ENCODE results near the gene SLC24A3. TPM values are rescaled to one million over a fixed set of nuclear protein-coding genes. Genes with fewer than 3 reads are reported as not detected.

The SLC24A3 gene
- total RNA-seq, 2 donors from 2014 or later: 1.4 to 3.7 TPM

DNA sequence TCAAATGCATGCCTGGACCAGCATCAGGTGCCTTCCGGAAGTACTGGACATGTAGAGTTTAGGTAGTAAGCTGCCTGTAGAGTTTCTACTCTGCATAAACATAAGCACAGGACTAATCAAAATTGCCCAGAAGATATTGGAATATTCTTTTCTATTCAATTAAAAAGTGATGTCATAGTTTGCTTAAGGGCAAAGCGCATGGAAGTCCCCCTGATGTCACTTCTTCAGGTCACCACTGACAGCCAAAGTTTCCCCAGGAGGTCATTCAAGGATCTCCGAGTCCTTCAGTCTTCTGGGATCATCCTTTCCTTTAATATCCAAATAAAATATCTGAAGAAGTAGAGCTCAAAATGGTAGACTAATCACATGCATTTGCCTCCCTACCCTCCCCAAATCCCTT is 528.1 kb downstream of the SLC24A3 start:
- H3K9me3 ChIP-seq: peaks cover 0 to under 1% of the 10 kb centered on the region in 2 donors
- TF ChIP-seq, protein P1, sequence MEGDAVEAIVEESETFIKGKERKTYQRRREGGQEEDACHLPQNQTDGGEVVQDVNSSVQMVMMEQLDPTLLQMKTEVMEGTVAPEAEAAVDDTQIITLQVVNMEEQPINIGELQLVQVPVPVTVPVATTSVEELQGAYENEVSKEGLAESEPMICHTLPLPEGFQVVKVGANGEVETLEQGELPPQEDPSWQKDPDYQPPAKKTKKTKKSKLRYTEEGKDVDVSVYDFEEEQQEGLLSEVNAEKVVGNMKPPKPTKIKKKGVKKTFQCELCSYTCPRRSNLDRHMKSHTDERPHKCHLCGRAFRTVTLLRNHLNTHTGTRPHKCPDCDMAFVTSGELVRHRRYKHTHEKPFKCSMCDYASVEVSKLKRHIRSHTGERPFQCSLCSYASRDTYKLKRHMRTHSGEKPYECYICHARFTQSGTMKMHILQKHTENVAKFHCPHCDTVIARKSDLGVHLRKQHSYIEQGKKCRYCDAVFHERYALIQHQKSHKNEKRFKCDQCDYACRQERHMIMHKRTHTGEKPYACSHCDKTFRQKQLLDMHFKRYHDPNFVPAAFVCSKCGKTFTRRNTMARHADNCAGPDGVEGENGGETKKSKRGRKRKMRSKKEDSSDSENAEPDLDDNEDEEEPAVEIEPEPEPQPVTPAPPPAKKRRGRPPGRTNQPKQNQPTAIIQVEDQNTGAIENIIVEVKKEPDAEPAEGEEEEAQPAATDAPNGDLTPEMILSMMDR (IDR thresholded peaks at IDR 0.05): no peak
- no peaks in the 10 kb centered on the region for H3K27me3 ChIP-seq
- H3K4me3 ChIP-seq: no peak overlapping the region
- DNase-seq (ENCODE audit: low spot score): no peak
- H3K27ac ChIP-seq: no peak overlapping the region
- H3K36me3 ChIP-seq: no peaks in the 10 kb centered on the region
- peaks cover 0 to 14% of the 10 kb centered on the region in 2 donors for H3K4me1 ChIP-seq

DNA sequence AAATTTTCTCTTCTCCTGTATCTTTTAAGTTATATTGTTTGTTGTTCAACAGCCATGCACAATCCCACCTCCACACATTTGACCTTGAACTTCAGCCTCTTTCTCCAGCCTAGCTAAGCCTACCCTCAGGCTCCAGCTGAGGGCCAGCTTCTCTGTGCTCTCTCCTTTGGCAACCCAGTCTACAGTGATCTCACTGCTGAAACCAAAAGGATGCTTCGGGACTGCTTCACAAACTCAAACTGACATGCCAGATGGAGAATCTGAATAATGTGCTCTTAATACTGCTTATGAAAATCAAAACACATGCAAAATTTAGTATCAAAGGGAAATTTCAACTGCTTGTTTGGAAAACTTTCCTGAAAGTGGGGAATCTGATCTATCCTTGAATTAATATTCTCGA is 529.5 kb downstream of the SLC24A3 start:
- H3K36me3 ChIP-seq: no peaks in the 10 kb centered on the region
- no peak overlapping the region for H3K4me3 ChIP-seq
- TF ChIP-seq, protein P1 (IDR thresholded peaks at IDR 0.05): no peak
- peaks cover 0 to 2% of the 10 kb centered on the region in 2 donors for H3K4me1 ChIP-seq
- no peaks in the 10 kb centered on the region for H3K27me3 ChIP-seq
- peaks cover 0 to 6% of the 10 kb centered on the region in 2 donors for H3K9me3 ChIP-seq
- DNase-seq (ENCODE audit: low spot score): no peak
- H3K27ac ChIP-seq: no peak overlapping the region

DNA sequence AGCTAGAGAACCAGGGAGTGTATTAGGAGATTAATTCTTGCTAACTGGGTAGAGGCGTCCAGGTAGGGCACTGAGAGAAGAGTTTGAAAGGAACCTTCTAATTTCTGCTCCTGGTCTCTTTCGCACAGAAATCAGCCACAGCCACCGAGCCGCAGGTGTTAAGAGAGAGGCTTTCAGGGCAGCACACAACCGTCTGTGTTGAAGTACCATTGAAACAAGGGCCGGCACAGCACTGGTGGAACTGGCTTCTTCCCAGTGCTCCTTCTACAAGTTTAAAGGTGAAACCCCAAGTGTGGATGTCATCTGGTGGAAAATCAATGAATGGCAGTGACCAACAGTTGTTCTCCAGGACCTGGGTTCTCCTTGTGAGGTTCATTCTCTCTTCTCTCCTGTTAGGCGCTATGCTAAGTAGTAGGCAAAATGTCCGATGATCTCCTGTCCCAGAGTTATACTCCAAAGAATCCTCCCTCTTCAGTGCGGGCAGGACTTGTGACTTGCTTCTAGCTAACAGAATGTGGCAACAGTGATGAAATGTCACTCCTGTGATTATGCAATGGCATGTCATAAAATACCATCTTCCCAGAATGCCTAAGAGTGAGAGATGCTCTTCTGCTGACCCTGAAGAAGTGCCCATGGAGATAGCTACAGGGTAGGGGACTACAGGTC is 530.7 kb downstream of the SLC24A3 start:
- H3K27me3 ChIP-seq: no peaks in the 10 kb centered on the region
- no peak for DNase-seq (ENCODE audit: low spot score)
- no peak overlapping the region for H3K27ac ChIP-seq
- no peaks in the 10 kb centered on the region for H3K4me1 ChIP-seq
- H3K4me3 ChIP-seq: no peak overlapping the region
- TF ChIP-seq, protein P1 (IDR thresholded peaks at IDR 0.05): no peak
- H3K9me3 ChIP-seq: peaks cover 0 to 6% of the 10 kb centered on the region in 2 donors
- no peaks in the 10 kb centered on the region for H3K36me3 ChIP-seq

DNA sequence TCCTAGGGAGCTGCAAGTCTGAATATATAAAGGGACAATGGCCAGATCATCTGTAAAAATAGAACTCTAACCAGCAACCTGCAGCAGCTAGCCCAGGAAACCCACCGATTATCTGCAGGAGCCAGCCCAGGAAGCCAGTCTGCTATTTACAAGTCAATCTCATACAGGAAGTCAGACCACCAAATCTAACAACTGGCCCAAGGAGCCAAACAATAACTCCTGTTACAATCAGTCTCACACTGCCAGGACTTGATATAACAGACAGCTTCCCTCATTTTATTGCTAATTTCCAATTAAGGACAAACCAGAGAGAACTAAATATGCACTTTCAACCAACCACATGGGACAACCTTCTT is 531.2 kb downstream of the SLC24A3 start:
- Histone ChIP-seq H3K9me3 (peaks cover 0 to 6% of the 10 kb centered on the region in 2 donors), H3K27me3 (no peaks in the 10 kb centered on the region), H3K27ac (no peak overlapping the region), H3K36me3 (no peaks in the 10 kb centered on the region), H3K4me3 (no peak overlapping the region), H3K4me1 (no peaks in the 10 kb centered on the region)
- TF ChIP-seq, protein P1 (IDR thresholded peaks at IDR 0.05): no peak
- no peak for DNase-seq (ENCODE audit: low spot score)

DNA sequence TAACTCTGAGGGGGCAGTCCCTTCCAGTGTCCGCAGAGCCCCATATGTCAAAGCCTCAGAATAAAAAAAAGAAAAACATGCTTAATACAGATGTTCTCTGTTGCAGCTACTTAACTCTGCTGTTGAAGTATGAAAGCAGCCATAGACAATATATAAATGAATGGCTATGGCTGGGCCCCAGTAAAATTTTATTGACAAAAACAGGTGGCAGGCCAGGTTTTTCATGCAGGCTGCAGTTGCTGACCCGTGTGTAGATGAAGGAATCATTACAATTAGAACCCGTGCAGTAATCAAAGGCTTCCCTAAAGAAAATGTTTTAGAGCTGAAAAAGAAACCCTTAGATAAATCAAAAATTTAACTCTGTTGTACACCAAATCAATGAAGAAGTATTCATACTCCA is 532.7 kb downstream of the SLC24A3 start:
- Histone ChIP-seq H3K4me1 (no peaks in the 10 kb centered on the region), H3K27ac (no peak overlapping the region), H3K9me3 (peaks cover 0 to 6% of the 10 kb centered on the region in 2 donors), H3K27me3 (no peaks in the 10 kb centered on the region), H3K36me3 (no peaks in the 10 kb centered on the region), H3K4me3 (no peak overlapping the region)
- TF ChIP-seq, protein P1 (IDR thresholded peaks at IDR 0.05): no peak
- DNase-seq (ENCODE audit: low spot score): no peak

DNA sequence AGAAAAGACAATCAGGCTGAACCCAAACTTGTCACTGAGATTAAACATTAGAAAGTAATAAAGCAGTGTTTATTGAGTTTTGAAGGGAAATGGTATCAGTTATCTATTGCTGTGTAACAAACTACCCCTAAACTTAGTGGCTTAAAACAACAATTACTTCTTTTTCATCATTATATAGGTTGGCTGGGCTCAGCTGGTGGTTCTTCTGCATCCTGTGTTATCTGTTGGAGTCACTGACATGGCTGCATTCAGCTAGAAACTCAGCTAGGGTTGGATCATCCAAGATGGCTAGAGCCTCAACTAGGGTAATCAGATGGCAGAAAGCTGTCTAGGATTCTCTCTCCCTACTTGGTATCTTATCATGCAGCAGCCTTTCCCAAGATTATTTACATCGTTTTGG is 533.1 kb downstream of the SLC24A3 start:
- DNase-seq (ENCODE audit: low spot score): no peak
- Histone ChIP-seq H3K9me3 (peaks cover 0 to 6% of the 10 kb centered on the region in 2 donors), H3K27ac (no peak overlapping the region), H3K27me3 (no peaks in the 10 kb centered on the region), H3K4me1 (no peaks in the 10 kb centered on the region), H3K4me3 (no peak overlapping the region), H3K36me3 (no peaks in the 10 kb centered on the region)
- TF ChIP-seq, protein P1 (IDR thresholded peaks at IDR 0.05): no peak
